ENCODE data around the gene GRIK3. TPM values are rescaled to one million over a fixed set of nuclear protein-coding genes. Genes with fewer than 3 reads are reported as not detected.

GRIK3 gene
- total RNA-seq, 2 donors from 2014 or later = 0.20 to 1.2 TPM

- TF ChIP-seq CTCF (IDR thresholded peaks at IDR 0.05) = no peak
- no peak overlapping the region for H3K4me3 ChIP-seq
- intact Hi-C loops (cut with DNase I) = no loop called here
These were observed 252.2 kb downstream of the GRIK3 start for GRCh38 chr1:36782085-36782484.

GRCh38 chr1:36781098-36781497 is 253.2 kb downstream of the GRIK3 start:
- H3K9me3 ChIP-seq = no peaks in the 10 kb centered on the region

More at GRCh38 chr1:36782085-36782484, 252.2 kb downstream of the GRIK3 start:
- H3K9me3 ChIP-seq = no peaks in the 10 kb centered on the region
- no peaks in the 10 kb centered on the region for H3K36me3 ChIP-seq
- H3K9ac ChIP-seq (ENCODE audit: low read depth in 2 of 2, low read length in 2 of 2) = no peak overlapping the region
- DNase-seq = no peak
- no peaks in the 10 kb centered on the region for H3K4me1 ChIP-seq
- no peak overlapping the region for H3K27ac ChIP-seq
- no peaks in the 10 kb centered on the region for H3K27me3 ChIP-seq

GRCh38 chr1:36778740-36779139 is 255.6 kb downstream of the GRIK3 start:
- TF ChIP-seq CTCF (IDR thresholded peaks at IDR 0.05) = no peak

More at GRCh38 chr1:36781098-36781497, 253.2 kb downstream of the GRIK3 start:
- Histone ChIP-seq H3K27ac (no peak overlapping the region), H3K36me3 (no peaks in the 10 kb centered on the region), H3K4me1 (no peaks in the 10 kb centered on the region), H3K4me3 (no peak overlapping the region), H3K27me3 (no peaks in the 10 kb centered on the region), H3K9ac (ENCODE audit: low read depth in 2 of 2, low read length in 2 of 2) (no peak overlapping the region)
- intact Hi-C loops (cut with DNase I) = no loop called here
- no peak for DNase-seq
- no peak for TF ChIP-seq CTCF (IDR thresholded peaks at IDR 0.05)

GRCh38 chr1:36776948-36777831 is 257.1 kb downstream of the GRIK3 start:
- H3K9ac ChIP-seq (ENCODE audit: low read depth in 2 of 2, low read length in 2 of 2) = no peak overlapping the region
- intact Hi-C loops (cut with DNase I) = no loop called here
- no peaks in the 10 kb centered on the region for H3K36me3 ChIP-seq
- no peak overlapping the region for H3K4me3 ChIP-seq
- no peak for TF ChIP-seq CTCF (IDR thresholded peaks at IDR 0.05)
- H3K27me3 ChIP-seq = no peaks in the 10 kb centered on the region
- no peak for DNase-seq
- H3K9me3 ChIP-seq = no peaks in the 10 kb centered on the region
- H3K4me1 ChIP-seq = no peaks in the 10 kb centered on the region
- H3K27ac ChIP-seq = no peak overlapping the region

More at GRCh38 chr1:36778740-36779139, 255.6 kb downstream of the GRIK3 start:
- H3K27me3 ChIP-seq = no peaks in the 10 kb centered on the region
- no peaks in the 10 kb centered on the region for H3K9me3 ChIP-seq
- H3K36me3 ChIP-seq = no peaks in the 10 kb centered on the region
- intact Hi-C loops (cut with DNase I) = no loop called here
- no peak overlapping the region for H3K9ac ChIP-seq (ENCODE audit: low read depth in 2 of 2, low read length in 2 of 2)
- H3K4me1 ChIP-seq = no peaks in the 10 kb centered on the region
- H3K27ac ChIP-seq = no peak overlapping the region
- DNase-seq = no peak
- no peak overlapping the region for H3K4me3 ChIP-seq

- DNase-seq = no peak
- no peaks in the 10 kb centered on the region for H3K36me3 ChIP-seq
- no peak for TF ChIP-seq CTCF (IDR thresholded peaks at IDR 0.05)
- H3K4me1 ChIP-seq = no peaks in the 10 kb centered on the region
- no peaks in the 10 kb centered on the region for H3K27me3 ChIP-seq
- no peak overlapping the region for H3K4me3 ChIP-seq
- H3K9ac ChIP-seq (ENCODE audit: low read depth in 2 of 2, low read length in 2 of 2) = no peak overlapping the region
- no peaks in the 10 kb centered on the region for H3K9me3 ChIP-seq
- intact Hi-C loops (cut with DNase I) = no loop called here
- H3K27ac ChIP-seq = no peak overlapping the region
These were observed 258.1 kb downstream of the GRIK3 start for GRCh38 chr1:36776256-36776655.

Data from colonic mucosa (tissue), 4 donors.